ENCODE measurements around the gene PARK7.

Gene PARK7

GRCh38 chr1:7970246-7970645, 8.7 kb downstream of the PARK7 start:
- Histone ChIP-seq H3K79me2 (ENCODE audit: control insufficient read depth, low read length) (peaks cover 55% of the 10 kb centered on the region), H3K4me1 (ENCODE audit: control insufficient read depth, low read length) (peaks cover 14% of the 10 kb centered on the region), H3K4me3 (ENCODE audit: low read length) (no peak overlapping the region), H3K9me3 (ENCODE audit: control insufficient read depth, insufficient read depth, low read length) (no peaks in the 10 kb centered on the region), H3K4me2 (ENCODE audit: low read length) (no peak overlapping the region), H4K20me1 (ENCODE audit: control insufficient read depth, insufficient read depth, low read depth, low read length) (no peaks in the 10 kb centered on the region; the same call in 1 of the 2 replicates), H3K9me2 (replicated peaks; ENCODE audit: control insufficient read depth, low read length) (no peaks in the 10 kb centered on the region), H3K27ac (ENCODE audit: low read depth, low read length) (no peak overlapping the region), H3F3A (ENCODE audit: control insufficient read depth, insufficient read depth) (no peaks in the 10 kb centered on the region), H3K36me3 (ENCODE audit: control insufficient read depth, low read length) (peaks cover 72% of the 10 kb centered on the region), H3K27me3 (ENCODE audit: control insufficient read depth, low read length) (no peaks in the 10 kb centered on the region)
- TF ChIP-seq CTCF (IDR thresholded peaks at IDR 0.05; ENCODE audit: low read depth, low read length, poor library complexity, severe bottlenecking): no peak
- TF ChIP-seq EZH2phosphoT487 (IDR thresholded peaks at IDR 0.05; ENCODE audit: borderline replicate concordance, low read length): no peak

- H3K4me3 ChIP-seq (ENCODE audit: low read length): no peak overlapping the region
- H3K9me3 ChIP-seq (ENCODE audit: control insufficient read depth, insufficient read depth, low read length): no peaks in the 10 kb centered on the region
- H3K27ac ChIP-seq (ENCODE audit: low read depth, low read length): no peak overlapping the region
- H4K20me1 ChIP-seq (ENCODE audit: control insufficient read depth, insufficient read depth, low read depth, low read length): no peaks in the 10 kb centered on the region; the same call in 1 of the 2 replicates
- H3K4me2 ChIP-seq (ENCODE audit: low read length): no peak overlapping the region
- no peaks in the 10 kb centered on the region for H3K9me2 ChIP-seq (replicated peaks; ENCODE audit: control insufficient read depth, low read length)
- H3K4me1 ChIP-seq (ENCODE audit: control insufficient read depth, low read length): peaks cover 11% of the 10 kb centered on the region
- peaks cover 52% of the 10 kb centered on the region for H3K79me2 ChIP-seq (ENCODE audit: control insufficient read depth, low read length)
- peaks cover 70% of the 10 kb centered on the region for H3K36me3 ChIP-seq (ENCODE audit: control insufficient read depth, low read length)
- no peak for TF ChIP-seq EZH2phosphoT487 (IDR thresholded peaks at IDR 0.05; ENCODE audit: borderline replicate concordance, low read length)
- TF ChIP-seq CTCF (IDR thresholded peaks at IDR 0.05; ENCODE audit: low read depth, low read length, poor library complexity, severe bottlenecking): no peak
- no peaks in the 10 kb centered on the region for H3F3A ChIP-seq (ENCODE audit: control insufficient read depth, insufficient read depth)
- no peaks in the 10 kb centered on the region for H3K27me3 ChIP-seq (ENCODE audit: control insufficient read depth, low read length)
Measured at GRCh38 chr1:7971024-7971423, 9.5 kb downstream of the PARK7 start.

GRCh38 chr1:7972285-7972684, 10.8 kb downstream of the PARK7 start:
- peaks cover 3% of the 10 kb centered on the region for H3K4me1 ChIP-seq (ENCODE audit: control insufficient read depth, low read length)
- TF ChIP-seq CTCF (IDR thresholded peaks at IDR 0.05; ENCODE audit: low read depth, low read length, poor library complexity, severe bottlenecking) (no peak), EZH2phosphoT487 (IDR thresholded peaks at IDR 0.05; ENCODE audit: borderline replicate concordance, low read length) (no peak)
- no peaks in the 10 kb centered on the region for H3K9me3 ChIP-seq (ENCODE audit: control insufficient read depth, insufficient read depth, low read length)
- H3K27ac ChIP-seq (ENCODE audit: low read depth, low read length): no peak overlapping the region
- no peaks in the 10 kb centered on the region for H3K27me3 ChIP-seq (ENCODE audit: control insufficient read depth, low read length)
- H4K20me1 ChIP-seq (ENCODE audit: control insufficient read depth, insufficient read depth, low read depth, low read length): no peaks in the 10 kb centered on the region
- H3K4me3 ChIP-seq (ENCODE audit: low read length): no peak overlapping the region
- H3K4me2 ChIP-seq (ENCODE audit: low read length): no peak overlapping the region
- H3K79me2 ChIP-seq (ENCODE audit: control insufficient read depth, low read length): peaks cover 43% of the 10 kb centered on the region
- H3K36me3 ChIP-seq (ENCODE audit: control insufficient read depth, low read length): peaks cover 68% of the 10 kb centered on the region
- H3K9me2 ChIP-seq (replicated peaks; ENCODE audit: control insufficient read depth, low read length): no peaks in the 10 kb centered on the region
- H3F3A ChIP-seq (ENCODE audit: control insufficient read depth, insufficient read depth): 0 out of 2 replicates have a peak, but pooled peaks cover 3% of the 10 kb centered on the region

Measured in DOHH2 (cell line).